ENCODE results near the gene KLHL36.
A peak's percentile ranks its signal among the peaks of the same experiment; 100 is the strongest.

Gene KLHL36

DNA sequence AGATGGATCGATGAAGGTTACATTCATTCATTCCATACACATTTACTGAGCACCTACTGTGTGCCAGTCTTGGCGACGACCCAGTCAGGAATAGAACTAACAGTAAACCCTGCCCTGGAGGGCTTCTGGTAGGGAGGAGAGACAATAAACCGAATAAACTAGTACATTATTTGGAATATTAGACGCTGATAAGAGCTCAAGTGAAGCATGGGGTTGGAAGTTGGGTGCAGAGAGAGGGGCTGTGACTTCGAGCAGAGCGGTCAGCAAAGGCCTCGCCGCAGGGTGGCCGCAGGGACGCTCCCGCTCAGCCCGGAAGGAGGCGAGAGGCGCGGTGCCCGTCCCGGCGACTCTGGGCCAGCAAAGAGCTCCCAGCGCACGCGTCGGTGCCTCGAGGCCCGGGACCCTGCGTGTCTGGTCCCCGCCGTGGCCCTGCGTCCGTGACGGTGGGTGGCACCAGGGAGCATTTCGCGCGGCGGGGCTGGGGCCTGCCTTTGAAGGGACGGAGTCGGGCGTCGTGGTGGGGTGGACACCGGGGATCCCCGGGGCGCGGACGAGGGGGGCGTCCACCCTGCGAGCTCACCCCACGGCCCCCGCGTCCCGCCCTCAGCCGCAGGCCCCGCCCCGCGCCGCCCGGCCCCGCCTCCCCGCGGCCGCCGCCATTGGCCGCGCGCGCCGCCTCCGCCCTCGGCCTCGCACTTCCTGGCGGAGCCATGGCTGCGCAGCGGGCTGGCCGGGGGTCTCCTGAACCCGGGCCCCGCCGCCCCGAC is at the start of gene KLHL36:
Gene KLHL36 (plus strand): TSS at position 684 of the 767 bp plus-strand sequence. CDS start 2,357 bp downstream, outside the sequence.
- peak; percentile 79 for DNase-seq

DNA sequence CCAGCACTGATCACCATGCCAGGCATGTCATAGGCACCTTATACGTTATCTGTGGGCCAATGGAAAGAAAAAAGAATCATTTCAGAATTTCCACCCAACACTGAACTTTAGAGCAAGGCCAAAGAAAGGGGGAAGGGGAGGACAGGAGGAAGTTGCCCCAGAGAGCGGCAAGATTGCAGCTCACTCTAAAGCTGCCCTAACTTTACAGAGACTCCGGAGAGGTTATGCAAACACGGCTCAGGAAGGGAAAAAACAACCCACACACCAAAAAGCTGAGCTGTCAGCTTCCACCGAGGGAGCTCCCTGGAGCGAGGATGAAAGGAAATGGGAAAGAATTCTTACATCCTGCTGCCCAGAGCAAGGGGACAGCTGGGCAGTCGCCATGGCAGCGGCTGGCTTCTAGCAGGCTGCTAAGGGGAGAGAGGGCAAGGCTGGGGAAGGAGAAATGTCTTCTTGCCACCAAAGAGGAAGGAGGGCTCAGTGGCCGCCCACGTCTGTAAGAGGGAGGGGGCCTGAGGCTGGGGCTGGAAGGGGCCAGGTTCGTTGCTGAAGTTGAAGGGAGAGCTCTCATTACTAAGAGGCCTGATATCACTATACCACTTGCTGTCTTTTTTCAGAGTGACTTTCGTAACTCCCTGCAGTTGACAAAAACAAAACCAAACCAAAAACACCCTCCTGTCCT is 48.6 kb upstream of the KLHL36 start:
- peak; percentile 79 for DNase-seq

DNA sequence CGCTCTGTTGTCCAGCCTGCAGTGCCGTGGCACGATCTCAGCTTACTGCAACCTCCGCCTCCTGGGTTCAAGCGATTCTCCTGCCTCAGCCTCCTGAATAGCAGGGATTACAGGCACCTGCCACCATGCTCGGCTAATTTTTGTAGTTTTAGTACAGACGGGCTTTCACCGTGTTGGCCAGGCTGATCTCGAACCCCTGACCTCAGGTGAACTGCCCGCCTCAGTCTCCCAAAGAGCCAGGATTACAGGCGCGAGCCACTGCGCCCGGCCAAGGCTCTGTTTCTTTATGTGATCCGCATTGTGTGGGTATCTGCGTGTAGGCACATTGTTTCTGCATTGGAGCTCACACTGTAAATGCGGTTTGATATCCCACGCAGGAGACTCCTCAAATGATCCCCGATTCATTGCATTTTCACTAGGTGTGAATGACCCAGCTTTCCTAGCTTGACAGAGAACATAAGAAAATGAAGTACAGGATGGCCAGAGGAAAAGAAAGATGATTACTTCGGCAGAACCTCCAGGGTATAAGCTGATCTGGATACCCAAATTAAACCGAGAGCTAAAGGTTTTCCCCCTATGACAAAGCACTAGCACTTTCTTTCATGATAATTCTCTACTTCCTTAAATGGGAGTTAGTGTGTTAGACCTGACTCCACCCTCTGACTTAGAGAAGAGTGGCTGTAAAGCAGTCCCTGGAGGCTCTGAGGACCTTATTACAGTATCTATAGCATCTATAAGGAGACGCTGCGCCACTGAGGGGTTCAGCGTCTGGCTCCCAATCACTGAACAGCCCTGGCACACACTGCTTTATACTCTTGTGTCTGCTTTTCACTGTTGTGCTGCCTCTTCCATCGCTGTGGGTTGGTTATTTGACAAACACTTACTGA is 47.7 kb upstream of the KLHL36 start:
- DNase-seq, result peak; percentile 32

DNA sequence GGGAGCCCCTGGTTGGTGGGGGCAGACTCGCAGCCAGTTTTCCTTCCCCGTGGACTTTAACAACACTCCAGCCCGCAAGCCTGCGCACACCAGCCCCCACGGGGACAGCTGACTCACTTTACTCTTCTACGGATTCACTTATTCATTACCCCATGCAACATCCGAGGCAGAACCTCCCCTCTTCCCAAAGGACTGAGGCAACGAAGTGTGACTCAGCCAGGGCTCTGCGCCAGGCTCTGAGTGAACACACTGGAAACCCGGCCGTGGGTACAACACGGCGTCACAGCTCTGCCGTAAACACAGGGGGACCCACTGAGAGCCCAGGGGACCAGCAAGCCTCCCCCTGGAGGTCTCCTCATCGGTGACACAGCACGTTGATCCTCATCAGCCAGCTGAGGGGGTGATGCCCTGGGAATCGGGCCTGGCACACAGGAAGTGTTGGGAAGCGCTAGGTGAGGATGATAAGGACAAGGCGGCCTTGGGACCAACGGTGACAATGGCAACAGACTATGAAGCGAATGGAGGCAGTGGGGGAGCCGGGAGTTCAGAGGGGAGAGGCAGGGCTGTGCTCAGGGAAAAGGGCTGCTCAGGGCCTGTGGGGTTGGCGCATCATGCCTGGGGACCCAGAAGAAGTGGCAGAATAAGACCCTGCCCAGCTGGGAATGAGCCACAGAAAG is 45.0 kb upstream of the KLHL36 start:
- DNase-seq, result peak; percentile 63

DNA sequence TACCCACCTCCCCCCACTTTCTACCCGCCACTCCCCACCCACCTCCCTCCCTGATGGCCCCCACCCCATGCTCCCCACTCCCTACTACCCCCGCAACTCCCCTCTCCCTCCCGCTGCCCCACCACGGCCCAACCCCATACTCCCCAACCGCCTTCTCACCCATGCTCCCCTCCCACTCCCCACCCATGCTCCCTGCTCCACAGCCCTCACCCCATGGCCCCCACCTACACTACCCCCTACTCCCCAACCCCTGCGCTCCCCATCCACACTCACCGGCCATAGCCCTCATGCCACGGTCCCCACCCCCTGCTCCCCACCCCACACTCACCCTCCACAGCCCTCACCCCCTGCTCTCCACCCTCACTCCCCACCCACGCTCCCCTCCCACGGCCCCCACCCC is 44.4 kb upstream of the KLHL36 start:
- DNase-seq, result no peak

DNA sequence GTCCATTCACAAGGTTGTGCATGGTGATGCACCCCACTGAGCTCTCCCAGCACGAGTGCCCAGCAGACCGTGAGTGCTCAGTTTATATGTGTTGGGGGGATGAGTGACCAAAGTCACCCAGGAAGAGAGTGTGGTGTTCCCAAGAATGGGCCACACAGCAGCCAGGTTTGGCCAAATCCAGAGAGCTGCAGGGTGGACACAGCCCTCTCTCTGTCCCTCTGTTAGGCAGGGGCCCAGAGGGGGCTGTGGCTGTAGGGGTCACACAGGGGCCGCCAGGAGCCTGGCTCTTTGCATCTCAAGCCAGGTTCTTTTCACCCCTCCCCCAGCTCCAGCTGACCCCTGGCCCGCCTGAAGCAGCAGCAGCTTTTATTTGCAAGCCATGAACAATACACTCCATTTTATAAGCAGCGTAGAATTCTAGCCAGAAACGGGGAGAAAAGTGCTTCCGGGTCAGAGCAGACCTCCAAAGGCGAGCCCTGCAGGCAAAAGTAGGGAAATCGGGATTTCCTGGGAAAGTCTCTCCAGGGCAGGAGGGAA is 43.8 kb upstream of the KLHL36 start:
- DNase-seq, result no peak

DNA sequence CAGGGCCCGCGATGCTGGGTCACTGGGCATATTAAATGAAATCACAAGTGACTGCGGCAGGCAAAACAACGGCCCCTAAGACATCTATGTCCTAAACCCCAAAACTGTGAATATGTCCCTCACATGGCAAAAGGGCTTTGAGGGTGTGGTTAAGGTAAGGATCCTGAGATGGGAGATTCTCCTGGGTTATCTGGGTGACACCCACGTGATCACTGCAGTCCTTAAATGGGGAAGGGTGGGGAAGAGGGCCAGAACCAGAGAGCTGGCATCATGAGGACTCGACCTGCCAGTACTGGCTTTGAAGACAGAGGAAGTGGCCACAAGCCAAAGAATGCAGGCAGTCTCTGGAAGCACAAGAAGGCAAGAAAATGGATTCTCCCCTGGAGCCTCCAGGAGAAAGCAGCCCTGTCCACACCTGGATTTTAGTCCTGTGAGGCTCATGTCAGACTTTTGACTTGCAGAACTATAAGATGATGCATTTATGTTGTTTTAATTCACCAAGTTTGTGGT is 42.9 kb upstream of the KLHL36 start:
- DNase-seq, result no peak

DNA sequence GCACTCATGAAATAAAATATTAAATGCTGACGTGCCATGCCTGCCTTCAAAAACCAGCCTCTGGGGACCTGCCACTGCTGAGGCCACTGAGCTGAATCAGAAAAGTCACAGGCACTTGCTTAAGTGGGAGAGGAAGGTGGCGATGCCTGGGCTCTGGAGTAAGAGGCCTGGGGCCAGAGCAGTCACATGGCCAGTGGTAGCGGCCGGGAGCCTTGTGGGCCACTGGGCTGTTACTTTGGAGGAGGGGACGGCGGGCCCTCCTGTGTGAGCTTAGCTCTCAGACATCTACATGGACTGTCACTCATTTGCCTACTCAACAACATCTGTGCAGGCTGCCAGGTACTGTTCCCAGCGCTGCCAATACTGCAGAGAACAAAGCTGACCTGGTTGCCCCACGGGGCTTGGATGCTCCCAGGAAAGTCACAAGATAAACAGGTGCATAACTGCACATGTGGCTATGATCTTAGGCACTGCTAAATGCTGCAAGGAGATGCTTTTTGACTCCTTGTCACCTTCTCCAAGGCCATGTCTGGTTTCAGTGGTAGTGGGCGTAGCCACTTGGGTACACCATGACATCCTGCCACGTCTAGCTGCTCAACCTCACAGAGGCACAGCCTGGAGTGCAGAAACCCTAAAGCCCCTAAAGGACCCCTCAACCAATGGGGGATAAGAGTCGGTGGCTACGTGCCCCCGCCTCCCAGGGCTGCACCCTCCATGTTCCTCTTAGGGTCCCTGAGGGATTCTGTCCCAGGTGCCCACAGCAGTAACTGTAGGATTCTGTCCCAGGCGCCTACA is 42.0 kb upstream of the KLHL36 start:
- peak; percentile 36 for DNase-seq

DNA sequence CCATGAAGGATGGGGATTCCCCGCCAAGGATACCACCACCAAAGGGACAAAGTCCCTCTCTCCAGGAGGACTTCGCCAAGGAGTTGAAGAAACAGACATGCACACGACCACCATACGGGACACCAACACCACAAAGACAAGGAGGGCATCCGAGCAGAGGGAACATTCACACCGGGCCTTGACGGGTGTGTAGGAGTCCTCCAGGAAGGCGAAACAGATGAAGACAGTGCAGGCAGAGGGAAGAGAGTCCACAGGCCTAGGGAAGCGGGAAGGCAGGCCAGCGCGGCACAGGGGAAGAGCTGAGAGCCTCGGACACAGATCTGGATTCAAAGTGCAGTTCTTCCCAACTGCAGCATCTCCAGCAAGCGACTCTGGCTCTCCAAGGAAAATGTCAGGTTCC is 41.2 kb upstream of the KLHL36 start:
- DNase-seq, result no peak

DNA sequence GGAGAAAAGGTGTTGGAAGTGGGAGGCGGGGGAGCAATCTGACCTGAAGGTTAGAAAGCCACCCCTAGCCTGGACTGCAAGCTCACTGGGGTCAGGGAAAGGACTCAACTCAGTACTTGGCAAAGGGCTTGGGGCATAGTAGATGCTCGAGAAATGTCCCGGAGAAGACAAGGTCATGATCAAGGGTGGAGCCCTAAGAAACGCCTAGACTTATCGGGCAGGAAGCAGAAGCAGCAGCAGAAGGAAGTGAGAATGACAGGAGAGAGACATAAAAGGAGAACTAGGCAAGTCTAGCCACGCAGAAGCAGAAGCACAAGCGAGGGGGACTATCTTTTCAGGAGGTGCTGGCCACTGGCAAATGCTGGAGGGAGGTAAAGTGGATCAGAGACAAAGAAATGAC is 40.6 kb upstream of the KLHL36 start:
- no peak for DNase-seq

DNA sequence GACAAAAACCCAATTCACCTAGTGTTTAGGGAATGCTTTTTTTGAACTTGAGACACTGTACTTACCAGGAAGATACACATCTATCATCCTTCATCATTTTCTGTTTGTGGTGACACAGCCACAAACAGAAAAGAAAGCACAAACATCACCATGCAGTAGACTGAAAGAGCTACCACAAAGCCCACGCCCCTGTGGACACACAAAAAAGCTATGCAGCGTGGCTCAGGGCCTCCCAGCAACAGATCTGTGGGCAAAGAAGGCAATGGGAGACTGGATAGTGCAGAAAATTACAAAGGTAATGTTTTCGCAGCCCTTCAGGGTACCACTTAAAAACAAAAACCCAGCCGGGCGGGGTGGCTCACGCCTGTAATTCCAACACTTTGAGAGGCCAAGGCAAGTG is 40.0 kb upstream of the KLHL36 start:
- DNase-seq, result peak; percentile 59

DNA sequence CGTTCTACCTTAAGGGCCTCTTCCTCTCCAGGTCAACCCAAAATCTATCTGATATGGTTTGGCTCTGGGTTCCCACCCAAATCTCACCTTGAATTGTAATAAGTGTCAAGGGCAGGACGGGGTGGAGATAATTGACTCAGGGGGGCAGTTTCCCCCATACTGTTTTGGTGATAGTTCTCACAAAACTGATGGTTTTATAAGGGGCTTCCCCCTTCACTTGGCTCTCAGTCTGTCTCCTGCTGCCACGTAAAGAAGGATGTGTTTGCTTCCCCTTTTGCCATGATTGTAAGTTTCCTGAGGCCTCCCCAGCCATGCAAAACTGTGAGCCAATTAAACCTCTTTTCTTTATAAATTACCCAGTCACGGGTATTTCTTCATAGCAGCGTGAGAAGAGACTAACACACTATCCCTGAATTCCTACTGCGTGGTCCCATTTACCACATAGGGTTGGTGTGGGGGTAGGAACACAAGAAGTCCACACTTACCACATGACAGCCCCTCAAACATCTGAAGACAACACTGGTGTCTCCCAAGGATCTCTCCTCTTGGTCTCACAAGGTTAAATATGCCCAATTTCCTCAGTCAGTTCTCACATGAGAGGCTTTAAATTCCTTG is 38.6 kb upstream of the KLHL36 start:
- DNase-seq, result no peak

DNA sequence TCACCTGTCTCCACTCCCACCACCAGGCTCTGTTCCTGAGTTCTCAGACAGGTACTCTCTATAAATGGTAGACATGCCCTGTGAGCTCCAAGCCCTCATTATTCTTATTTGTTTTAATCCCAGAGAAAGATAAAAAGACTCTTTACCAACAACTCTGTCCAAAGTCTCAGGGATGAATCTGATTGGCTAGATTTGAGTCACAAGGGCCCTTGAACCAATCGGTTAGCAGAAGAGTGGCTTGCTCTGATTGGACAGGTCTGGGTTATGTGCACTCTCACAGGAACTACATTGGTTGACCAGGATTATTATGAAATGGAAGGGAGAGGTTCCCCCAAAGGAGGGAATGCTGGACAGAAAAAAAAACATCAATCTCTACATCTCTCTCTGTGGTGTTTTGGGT is 37.9 kb upstream of the KLHL36 start:
- no peak for DNase-seq

DNA sequence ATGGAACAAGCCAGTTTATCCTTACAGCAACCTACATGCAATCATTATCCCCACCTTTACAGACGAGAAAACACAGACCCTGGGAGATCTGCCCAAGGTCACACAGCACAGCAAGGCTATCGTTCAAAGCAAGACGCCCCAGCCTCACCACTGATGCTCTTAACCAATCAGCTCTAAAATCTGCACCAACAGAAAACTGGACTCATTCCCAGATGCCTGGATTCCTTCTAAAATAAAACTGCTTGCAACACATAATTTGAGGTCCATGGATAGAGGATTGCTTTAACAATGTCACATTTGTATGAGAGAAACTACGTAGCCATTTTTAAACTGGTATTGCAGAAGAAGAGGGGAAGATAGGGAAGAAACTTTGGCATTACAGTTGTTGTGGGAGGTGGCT is 37.3 kb upstream of the KLHL36 start:
- no peak for DNase-seq

DNA sequence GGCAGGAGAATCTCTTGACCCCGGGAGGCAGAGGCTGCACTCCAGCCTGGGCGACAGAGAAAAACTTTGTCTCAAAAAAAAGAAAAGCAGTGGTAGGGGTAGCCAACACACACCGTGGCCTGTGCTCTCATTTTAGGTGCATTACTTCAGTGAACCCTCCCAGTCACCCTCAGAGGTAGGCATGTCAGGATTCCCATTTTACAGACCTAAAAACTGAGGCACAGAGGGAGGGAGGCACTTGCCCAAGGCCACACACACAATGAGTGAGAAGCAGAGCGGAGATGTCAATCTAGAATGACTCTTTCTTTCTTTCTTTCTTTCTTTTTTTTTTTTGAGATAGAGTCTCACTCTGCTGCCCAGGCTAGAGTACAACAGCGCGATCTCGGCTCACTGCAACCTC is 35.6 kb upstream of the KLHL36 start:
- no peak for DNase-seq

DNA sequence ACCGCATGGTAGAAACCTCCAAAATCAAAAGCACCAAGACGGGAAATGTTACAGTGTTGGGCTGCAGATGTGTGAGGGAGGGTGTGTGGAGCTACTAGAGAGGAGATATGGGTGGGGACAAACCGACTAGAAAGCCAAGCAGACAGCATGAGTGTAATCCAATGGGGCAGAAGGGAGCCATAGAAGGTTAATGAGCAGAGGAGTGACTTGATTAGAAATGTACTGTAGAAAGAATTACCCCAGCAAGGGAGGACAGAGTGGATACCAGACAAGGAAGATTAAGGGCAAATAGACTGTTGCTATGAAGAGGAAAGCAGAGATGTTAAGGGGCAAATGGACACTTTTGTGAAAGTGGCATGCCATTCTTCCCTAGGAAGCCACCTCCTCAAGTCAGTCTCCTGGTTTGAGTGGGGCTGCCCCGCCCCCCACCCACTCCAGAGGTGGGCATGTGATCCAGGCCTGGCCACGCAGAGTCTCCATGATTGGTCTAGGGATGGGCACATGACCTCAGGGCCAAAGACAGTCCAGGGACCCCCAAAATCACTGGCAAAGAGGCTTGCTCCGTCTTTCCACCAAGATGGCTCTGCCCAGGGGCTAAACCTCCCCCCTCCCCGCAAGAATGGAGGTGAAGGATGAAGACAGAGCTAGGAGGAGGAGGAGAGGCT is 34.8 kb upstream of the KLHL36 start:
- DNase-seq, result no peak

DNA sequence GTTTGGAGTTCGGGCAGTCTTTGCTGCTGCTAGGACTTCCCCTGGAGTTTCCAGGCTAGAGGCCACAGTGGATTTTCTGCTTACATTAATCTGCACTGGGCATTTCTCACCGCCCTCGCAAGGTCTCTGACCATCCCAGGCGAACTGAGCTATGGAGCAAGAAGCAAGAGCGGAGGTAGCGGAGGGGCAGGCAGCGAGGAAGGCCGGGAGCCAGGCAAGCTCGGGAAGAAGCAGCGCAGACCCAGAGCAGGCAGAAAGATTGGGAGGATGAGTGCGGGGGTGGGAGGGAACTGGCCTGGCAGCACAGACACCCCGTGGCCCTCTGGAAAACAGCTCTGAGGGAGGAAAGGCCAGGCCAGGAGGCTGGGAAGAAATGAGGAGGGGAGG is 34.2 kb upstream of the KLHL36 start:
- no peak for DNase-seq

DNA sequence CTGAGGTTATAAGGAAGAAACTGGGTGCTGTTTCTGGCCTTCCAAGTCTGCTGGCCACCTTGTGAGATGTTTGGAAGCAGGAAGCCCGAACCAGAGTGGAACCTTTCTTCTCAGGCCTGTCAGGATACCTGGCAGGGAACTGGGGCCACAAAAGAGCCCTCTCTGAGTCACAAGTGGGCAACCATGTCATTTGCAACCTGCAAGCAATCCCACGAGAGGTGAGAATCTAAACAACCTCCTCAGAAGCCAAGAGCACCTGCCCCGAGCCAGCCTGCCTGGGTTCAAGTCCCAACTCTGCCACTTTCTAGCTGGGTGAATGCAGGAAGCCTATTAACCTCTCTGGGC is 33.7 kb upstream of the KLHL36 start:
- DNase-seq, result no peak

DNA sequence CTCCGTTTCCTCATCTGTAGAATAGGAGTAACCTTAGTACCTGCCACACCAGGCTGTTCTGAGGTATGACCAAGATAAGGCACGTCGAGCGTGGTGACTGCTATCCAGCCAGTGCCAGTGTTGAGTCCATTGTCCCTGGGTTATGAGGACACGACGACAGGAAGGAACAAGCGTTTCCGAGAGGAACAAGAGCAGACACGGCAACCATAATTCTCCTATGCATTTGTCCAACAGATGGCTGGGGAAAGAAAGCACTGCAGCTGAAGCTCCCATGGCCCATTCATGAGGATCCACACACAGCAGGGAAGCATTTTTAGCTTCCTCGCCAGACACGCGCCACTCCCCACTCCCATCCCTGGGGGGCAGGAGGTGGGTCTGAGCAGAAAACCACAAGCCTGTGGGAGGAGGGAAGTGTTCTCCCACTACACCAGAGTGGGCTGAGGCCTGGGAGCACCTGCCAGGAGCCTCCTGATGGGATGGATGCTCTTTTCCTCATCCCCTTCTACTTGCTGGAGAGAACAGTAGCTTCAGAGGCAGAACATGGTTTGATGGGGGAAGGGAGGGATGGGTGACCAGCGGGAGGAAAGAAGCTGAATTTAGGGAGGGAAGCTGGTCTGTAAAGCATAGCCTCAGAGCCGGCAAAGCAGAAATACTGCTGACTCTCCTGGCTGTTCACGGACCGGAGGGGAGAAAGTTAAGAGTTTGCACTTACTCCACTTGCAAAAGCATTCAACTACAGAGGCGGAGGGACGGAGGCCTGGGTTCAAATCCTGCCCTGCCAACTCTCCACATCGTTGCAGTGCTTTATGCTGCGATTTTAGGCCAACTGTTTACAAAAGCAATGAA is 33.1 kb upstream of the KLHL36 start:
- DNase-seq, result no peak

DNA sequence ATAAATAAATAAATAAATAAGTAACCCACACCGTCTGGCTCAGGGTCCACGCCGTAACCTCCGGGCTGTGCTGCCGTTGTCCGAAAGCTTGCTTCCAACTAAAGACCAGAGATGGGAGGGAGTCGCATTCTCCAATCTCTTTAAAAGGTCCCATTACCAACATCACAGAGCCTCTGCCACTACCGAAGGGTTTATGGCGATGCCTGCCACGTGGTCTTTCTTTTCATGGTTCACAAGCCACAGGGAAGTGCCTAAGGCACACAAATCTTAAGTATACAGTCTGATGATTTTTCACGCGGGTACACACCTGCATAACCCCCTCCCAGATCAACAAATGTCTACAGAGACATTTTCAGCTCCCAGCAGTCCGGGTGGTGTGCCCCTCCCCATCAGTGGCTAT is 31.8 kb upstream of the KLHL36 start:
- DNase-seq, result peak; percentile 28
